Measurements from ENCODE around the gene XIAP.

- TF ChIP-seq CTCF (conservative IDR thresholded peaks at IDR 0.05; ENCODE audit: low read length) = no peak
- no peak for TF ChIP-seq EZH2phosphoT487 (IDR thresholded peaks at IDR 0.05; ENCODE audit: borderline replicate concordance)
Observed at GRCh38 chrX:123927845-123928244, 68.0 kb downstream of the XIAP start.

Data from Loucy (cell line).